KG1 (cell line): Measurements from ENCODE around the gene COIL.
"Not testable (repeated sequence)": the region's sequence is repeated elsewhere in the genome, so short reads cannot be mapped to it uniquely, and the experiment has no call there.

Source experiments
- DNase-seq: peaks from one replicate; lab custom pipeline; 2025; lab: John Stamatoyannopoulos, UW

COIL gene

GRCh38 chr17:56960596-56961538 lies at the start of gene COIL:
Gene COIL, minus strand, starts transcription at chr17:56961050. Its CDS starts 31 bp downstream, at chr17:56961019.
- DNase-seq, result peak; percentile 89

- no peak for DNase-seq
These were observed 49.6 kb upstream of the COIL start for GRCh38 chr17:57010487-57010886.

- DNase-seq, result no peak
These were observed 49.0 kb upstream of the COIL start for GRCh38 chr17:57009737-57010445.

DNA sequence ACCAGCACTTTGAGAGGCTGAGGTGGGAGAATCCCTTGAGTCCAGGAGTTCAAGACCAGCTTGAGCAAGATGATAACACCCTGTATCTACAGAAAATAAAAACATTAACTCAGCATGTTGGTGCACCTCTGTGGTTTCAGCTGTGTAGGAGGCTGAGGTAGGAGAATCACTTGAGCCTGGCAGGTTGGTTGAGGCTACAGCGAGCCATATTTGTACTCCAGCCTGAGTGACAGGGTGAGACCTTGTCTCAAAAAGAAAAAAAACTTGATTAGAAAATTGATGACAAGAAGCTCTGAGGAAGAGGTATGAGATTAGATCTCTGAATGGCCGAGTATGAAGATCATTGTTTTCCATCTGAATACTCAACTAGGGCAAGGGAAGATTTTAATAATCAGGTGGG lies 48.1 kb upstream of the COIL start:
- no peak for DNase-seq

DNA sequence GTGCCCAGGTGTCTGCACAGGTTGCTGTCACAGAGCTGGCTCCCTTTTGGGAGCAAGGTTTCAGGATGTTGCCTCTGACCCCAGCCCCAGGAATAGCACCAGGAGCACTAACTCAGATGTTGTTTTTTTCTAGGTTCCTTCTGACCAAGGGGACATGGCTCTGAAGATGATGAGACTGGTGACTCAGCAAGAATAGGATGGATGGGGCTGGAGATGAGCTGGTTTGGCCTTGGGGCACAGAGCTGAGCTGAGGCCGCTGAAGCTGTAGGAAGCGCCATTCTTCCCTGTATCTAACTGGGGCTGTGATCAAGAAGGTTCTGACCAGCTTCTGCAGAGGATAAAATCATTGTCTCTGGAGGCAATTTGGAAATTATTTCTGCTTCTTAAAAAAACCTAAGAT lies 45.2 kb upstream of the COIL start:
- DNase-seq, result no peak

GRCh38 chr17:57004944-57005579 lies 44.2 kb upstream of the COIL start:
- peak; percentile 55 for DNase-seq

GRCh38 chr17:57002904-57003303 lies 42.1 kb upstream of the COIL start:
- DNase-seq, result no peak

DNA sequence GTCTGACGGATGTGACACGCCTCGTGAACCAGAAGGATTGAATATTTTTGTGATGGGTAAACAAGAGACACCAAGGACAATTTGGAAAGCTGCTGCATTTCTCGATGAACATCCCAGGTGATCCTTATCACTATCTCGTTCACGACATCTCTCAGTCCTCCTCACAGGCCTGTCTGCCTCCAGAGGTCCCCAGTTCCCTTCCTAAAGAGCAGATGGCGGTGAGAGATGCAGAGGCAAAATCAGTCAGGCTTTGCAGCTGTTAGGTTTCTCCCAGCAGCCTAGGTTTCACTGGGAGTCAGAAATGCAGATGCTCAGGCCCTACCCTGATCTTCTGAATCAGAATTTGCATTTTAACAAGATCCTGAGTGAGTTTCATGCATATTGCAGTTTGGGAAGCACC lies 40.7 kb upstream of the COIL start:
- DNase-seq, result no peak

DNA sequence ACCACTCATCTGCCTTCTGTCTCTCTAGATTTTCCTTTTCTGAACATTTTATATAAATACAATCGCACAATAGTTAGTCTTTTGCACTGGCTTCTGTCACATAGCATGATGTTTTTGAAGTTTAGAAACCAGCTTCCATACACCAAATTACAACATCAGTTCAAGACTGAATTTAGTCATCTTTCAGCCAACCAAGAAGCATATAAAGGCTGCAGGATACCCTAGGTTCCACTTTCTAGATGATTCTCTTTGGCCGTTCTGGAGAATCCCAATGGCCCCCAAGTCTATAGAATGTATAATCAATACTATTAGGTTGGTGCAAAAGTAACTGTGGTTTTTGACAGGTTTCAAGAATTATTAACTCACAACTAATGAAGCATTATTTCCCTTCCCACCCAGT lies 36.5 kb upstream of the COIL start:
- DNase-seq, result no peak

DNA sequence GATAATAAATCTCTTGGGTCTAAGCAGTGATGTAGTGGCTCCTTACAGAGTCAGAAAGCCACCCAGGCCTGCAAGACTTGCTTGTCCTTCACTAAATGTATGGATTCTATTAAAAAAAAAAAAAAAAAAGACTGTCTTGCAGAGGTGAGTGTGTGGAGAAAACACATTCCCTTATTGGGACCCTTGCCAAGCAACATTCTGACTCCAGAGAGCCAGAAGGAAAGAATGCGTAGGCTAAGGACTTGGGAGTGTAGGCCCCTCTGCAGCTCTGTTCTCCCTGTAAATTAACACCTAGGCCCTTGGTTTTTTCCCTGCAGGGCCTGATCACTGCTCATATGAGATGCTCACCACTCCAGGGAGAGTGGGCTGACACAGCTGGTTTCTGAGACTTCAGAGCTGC lies 34.9 kb upstream of the COIL start:
- no peak for DNase-seq

DNA sequence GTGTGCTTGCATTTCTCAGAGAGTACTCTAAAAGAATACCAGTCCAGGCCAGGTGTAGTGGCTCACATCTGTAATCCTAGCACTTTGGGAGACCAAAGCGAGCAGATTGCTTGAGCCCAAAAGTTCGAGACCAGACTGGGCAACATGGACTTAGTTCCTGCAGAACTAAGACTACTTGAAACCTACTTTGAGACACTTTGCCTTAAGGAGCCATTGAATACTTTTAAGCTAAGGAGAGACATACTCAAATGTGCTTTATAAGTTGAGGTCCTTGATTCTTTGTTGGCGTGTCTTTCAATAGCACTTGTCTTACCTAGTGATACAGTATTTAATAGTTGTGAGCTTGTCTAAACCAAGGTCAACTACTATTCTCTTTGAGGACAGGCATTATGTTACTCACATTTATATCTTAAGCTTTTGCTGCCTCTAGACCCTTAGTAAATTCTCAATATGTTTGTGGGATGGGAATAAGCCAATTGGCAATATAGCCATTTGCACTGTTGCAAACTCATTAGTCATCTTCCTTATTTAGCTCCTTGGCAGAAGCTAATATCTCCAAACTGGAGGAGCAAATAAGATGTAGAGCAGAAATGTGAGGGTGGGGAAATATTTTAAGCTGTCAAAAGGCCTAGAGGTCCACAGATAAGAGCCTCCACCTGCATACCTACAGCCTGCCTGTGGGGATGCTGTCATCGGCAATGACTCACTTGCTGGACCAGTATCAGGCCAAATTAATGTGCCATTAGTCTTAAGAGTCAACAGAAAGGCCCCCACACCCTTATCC lies 33.4 kb upstream of the COIL start:
- no peak for DNase-seq

- no peak for DNase-seq
These were observed 31.5 kb upstream of the COIL start for GRCh38 chr17:56992364-56992763.

- no peak for DNase-seq
These were observed 28.2 kb upstream of the COIL start for GRCh38 chr17:56988901-56989572.

DNA sequence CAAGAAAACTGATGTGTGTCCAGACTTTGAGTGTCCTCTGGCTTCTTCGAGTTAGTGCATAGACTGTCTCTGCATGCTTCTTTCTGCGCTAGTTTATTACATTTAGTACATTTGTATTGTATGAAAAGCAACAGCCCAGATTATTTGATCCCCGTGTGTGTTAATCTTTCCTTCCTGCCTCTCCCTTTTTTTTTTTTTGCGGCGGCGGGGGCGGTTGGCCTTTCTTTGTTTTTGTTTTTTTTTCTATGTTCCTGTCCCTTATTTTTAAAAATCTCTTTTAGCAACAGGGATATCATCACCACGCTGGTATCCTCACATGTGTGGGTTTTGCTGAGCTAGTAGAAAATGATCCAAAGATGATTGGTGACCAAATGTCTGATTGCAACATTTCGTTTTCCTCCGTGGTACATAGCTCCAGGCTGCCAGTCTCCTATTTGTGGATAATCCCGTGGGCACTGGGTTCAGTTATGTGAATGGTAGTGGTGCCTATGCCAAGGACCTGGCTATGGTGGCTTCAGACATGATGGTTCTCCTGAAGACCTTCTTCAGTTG lies 26.5 kb upstream of the COIL start:
- no peak for DNase-seq

DNA sequence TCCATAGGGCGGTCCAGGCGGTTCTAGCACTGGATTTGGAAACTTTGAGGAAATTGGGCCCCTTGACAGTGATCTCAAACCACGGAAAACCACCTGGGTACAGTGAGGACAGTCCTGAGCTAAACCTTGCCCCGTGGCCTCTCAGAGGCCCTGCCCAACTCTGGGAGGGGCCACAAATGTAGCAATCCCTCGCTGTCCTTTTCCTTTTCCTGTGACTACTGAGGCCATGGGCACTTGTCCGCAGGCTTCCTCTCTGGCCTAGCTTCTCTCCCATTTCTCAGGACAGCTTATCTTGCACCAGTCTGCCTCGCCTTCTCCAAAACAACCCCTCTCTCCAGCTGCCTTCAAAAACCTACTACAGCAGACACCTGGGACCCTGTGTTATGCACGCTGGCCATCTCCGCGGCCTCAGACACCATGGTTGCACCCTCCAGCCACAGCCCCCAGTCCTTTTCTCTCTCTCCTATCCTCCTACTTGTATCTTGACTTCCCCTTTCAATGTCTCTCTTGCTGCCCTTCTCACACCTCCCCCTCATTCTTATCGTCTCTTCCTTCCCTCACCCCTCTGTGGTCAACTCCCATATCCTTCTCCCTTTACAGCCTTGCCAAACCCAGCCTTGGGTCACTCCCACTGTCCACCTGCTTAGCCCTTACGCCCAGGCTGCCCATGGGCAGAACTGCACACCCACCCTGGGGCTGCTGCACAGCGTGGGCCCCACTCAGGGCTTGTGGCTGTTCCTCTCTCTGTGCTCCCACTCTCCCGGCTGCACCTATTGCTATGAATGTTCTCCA lies 24.7 kb upstream of the COIL start:
- no peak for DNase-seq

DNA sequence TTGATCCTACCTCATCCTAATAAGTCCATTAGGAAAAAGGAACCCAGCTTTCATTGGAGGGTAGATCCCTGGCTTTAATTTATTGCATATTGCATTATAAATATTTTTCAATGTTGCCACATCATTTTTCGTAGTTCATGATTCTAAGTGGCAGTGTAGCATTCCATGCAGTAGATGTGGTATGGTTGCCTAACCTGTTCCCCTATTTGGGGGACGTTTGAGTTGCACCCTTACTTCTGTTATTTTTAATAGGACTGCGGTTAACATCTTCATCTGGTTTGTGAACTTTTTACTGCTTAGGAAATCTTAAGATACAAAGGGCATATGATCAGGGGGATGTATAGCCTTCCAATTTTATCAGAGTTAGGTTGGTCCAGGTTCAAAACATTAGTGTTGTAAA lies 22.5 kb upstream of the COIL start:
- DNase-seq, result no peak

- DNase-seq, result no peak
These were observed 21.5 kb upstream of the COIL start for GRCh38 chr17:56982312-56982711.

GRCh38 chr17:56980526-56980925 lies 19.7 kb upstream of the COIL start:
- not testable (repeated sequence) for DNase-seq

GRCh38 chr17:56979091-56979480 lies 18.2 kb upstream of the COIL start:
- no peak for DNase-seq

GRCh38 chr17:56978441-56979090 lies 17.7 kb upstream of the COIL start:
- DNase-seq, result peak; percentile 53
